ENCODE results near the gene FRAS1.

The FRAS1 gene

GRCh38 chr4:78312989-78313753 is 256.0 kb downstream of the FRAS1 start:
- no peak overlapping the region for H3K4me3 ChIP-seq (ENCODE audit: low read depth, low read length)
- no peak for TF ChIP-seq CTCF (IDR thresholded peaks at IDR 0.05; ENCODE audit: low read depth, low read length)

GRCh38 chr4:78313754-78314120 is 256.6 kb downstream of the FRAS1 start:
- TF ChIP-seq CTCF (IDR thresholded peaks at IDR 0.05; ENCODE audit: low read depth, low read length), result no peak
- H3K4me3 ChIP-seq (ENCODE audit: low read depth, low read length), result no peak overlapping the region

- H3K4me3 ChIP-seq (ENCODE audit: low read depth, low read length), result no peak overlapping the region
- TF ChIP-seq CTCF (IDR thresholded peaks at IDR 0.05; ENCODE audit: low read depth, low read length), result no peak
These were observed 261.0 kb downstream of the FRAS1 start for GRCh38 chr4:78318126-78318525.

DNA sequence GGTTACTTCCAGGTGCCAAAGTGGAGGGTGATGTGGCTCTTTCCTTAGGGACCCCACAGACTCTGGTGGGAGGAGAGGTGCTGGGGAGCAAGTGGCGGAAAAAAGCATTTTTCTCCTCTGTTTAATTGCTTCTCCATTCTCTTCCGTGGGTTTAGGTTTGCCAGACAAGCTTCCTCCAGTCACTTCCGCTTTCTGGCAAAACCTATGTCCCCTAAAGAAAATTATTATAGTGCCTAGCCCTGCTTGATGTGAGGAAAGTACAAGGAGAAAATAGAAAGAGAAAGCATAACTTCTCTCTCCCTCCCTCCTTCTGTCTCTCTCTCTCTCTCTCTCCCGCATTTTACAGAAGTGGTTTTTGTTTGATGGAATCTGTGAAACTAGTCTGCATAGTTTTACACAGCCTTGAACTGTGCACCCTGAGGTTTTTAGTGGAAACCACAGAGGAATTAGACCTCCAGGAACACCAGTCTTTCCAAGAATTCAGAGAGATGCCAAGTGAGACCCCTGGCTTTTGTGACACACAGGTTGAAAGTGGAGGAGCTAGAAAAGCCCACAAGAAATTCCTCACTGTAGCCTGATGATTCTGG is 263.3 kb downstream of the FRAS1 start:
- no peak overlapping the region for H3K4me3 ChIP-seq (ENCODE audit: low read depth, low read length)
- TF ChIP-seq CTCF (IDR thresholded peaks at IDR 0.05; ENCODE audit: low read depth, low read length), result no peak

GRCh38 chr4:78322032-78322431 is 264.9 kb downstream of the FRAS1 start:
- no peak for TF ChIP-seq CTCF (IDR thresholded peaks at IDR 0.05; ENCODE audit: low read depth, low read length)
- no peak overlapping the region for H3K4me3 ChIP-seq (ENCODE audit: low read depth, low read length)

DNA sequence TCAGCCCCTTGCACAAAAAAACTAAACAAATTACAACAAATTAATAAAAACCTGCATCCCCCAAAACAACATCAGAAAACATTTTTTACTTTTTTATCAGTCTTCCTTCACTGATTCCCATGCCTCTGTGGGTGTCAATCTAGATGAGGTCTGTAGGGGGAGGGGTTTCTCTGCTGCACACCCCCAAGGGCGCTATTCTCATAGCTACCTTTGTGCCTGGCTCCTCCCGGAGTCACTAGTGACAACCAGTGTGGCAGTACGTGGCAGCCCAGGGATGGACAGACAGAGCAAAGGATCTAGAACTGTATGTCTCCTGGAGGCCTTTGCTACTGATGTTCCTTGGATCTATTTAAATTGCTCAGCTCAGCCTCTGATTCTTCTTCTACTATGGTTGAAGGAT is 266.3 kb downstream of the FRAS1 start:
- TF ChIP-seq CTCF (IDR thresholded peaks at IDR 0.05; ENCODE audit: low read depth, low read length), result no peak

DNA sequence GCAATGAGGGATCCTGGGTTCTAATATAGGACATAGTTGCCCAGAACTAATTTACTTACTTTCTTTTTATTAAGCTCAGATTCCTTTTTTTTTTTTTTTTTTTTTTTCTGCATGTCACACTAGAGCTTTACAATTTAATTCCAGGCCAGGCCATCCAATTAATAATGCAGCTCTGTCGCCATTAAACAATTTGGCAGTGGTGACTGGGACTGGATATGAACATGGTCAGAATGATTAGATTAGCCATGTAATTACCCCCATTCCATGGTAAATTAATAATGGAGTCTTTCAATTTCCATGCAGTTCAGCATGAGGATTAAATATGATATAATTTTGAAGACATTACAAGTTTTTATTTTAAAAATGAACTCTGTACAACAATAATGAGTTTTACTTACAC is 267.5 kb downstream of the FRAS1 start:
- TF ChIP-seq CTCF (IDR thresholded peaks at IDR 0.05; ENCODE audit: low read depth, low read length), result no peak
- H3K4me3 ChIP-seq (ENCODE audit: low read depth, low read length), result no peak overlapping the region

More for the DNA sequence above, 266.3 kb downstream of the FRAS1 start:
- no peak overlapping the region for H3K4me3 ChIP-seq (ENCODE audit: low read depth, low read length)
